ENCODE measurements around the gene GATA2. TPM values are rescaled to one million over a fixed set of nuclear protein-coding genes. Genes with fewer than 3 reads are reported as not detected.

GATA2 gene
- polyA plus RNA-seq, 4 donors = 0.67 to 15.2 (median 1.1) TPM

- Histone ChIP-seq H3K36me3 (ENCODE audit: control insufficient read depth in 3 of 3, insufficient read depth in 2 of 3, low read depth in 1 of 3, low read length in 3 of 3) (peaks cover 0 to 3% (median 0%) of the 10 kb centered on the region in 3 donors), H3K4me1 (ENCODE audit: control insufficient read depth in 3 of 3, insufficient read depth in 2 of 3, low read depth in 1 of 3, low read length in 2 of 3) (peaks cover 0 to 25% (median 7%) of the 10 kb centered on the region in 3 donors), H3K27ac (ENCODE audit: low read depth in 1 of 3, low read length in 2 of 3) (peak overlapping the region in 2 of 3 donors; percentile 48 to 51), H3K4me3 (ENCODE audit: low read depth in 1 of 3, low read length in 3 of 3) (no peak overlapping the region), H3K27me3 (ENCODE audit: control insufficient read depth in 3 of 3, insufficient read depth in 3 of 3, low read length in 3 of 3) (peaks cover 25 to 99% (median 57%) of the 10 kb centered on the region in 3 donors), H3K9me3 (ENCODE audit: control insufficient read depth in 2 of 2, insufficient read depth in 1 of 2, low read depth in 1 of 2, low read length in 1 of 2) (no peaks in the 10 kb centered on the region)
- DNase-seq = peak in 1 of 2 donors; percentile 40
- 6 to 11% (median 7%) methylated on average over 24 to 26 of the region's 26 CpGs for WGBS, 3 donors
- FAIRE-seq = no peak
Observed at GRCh38 chr3:128483657-128484403, 9.2 kb downstream of the GATA2 start.

DNA sequence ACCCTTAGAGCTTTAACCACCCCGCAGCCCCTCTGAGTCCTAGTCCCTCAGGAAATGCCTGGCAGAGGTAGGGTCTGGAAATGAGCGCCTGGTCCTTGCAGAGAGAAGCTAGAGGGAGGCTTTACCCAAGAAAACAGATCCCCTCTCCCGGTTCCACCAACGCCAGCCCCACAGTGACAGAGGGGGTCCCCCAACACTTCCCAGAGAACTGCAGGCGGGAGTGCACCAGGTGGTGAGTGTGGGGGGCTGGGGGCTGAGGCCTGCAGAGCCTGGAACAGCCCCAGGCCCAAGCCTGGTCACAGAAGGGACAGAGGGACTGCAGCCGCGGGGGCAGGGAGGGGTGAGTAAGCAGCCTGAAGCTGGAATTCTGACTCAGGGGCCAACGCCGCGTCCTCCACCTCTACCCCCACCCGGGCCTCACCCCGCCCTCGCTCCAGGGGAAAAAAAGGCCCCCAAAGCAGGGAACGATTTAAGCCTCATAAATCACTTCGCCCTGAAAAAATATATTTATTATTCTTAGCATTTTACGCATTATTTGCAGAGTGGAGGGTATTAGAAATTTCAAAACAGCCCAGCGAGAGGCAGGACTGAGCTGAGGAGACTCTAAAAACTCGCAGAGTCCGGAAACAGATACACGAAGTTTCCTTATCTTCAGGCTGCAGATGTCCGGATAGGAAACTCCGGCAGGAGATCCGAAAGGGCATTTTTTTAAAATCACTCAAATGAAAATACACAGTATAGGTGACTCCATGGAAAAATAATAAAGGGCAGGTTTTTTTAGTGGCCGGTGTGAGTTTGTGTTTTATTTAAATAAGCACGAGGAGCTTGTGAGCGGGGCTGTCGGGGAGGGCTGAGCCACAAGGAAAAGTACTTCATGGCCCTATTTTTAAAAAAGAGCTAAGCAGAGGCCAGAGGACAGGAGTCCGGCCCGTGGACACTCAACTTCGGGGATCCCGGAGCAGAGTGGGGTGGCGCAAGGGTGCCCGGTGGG, 10.0 kb downstream of the GATA2 start:
- FAIRE-seq = no peak
- Histone ChIP-seq H3K27me3 (ENCODE audit: control insufficient read depth in 3 of 3, insufficient read depth in 3 of 3, low read length in 3 of 3) (peaks cover 23 to 97% (median 49%) of the 10 kb centered on the region in 3 donors), H3K9me3 (ENCODE audit: control insufficient read depth in 2 of 2, insufficient read depth in 1 of 2, low read depth in 1 of 2, low read length in 1 of 2) (no peaks in the 10 kb centered on the region), H3K4me1 (ENCODE audit: control insufficient read depth in 3 of 3, insufficient read depth in 2 of 3, low read depth in 1 of 3, low read length in 2 of 3) (peaks cover 0 to 17% (median 5%) of the 10 kb centered on the region in 3 donors), H3K27ac (ENCODE audit: low read depth in 1 of 3, low read length in 2 of 3) (peak overlapping the region in 2 of 3 donors; percentile 48 to 51), H3K4me3 (ENCODE audit: low read depth in 1 of 3, low read length in 3 of 3) (no peak overlapping the region), H3K36me3 (ENCODE audit: control insufficient read depth in 3 of 3, insufficient read depth in 2 of 3, low read depth in 1 of 3, low read length in 3 of 3) (peaks cover 0 to 3% (median 0%) of the 10 kb centered on the region in 3 donors)
- WGBS, 3 donors = 6 to 12% (median 6%) methylated on average over 32 to 33 of the region's 33 CpGs
- DNase-seq = peak in 1 of 2 donors; percentile 20

- Histone ChIP-seq H3K4me1 (ENCODE audit: control insufficient read depth in 3 of 3, insufficient read depth in 2 of 3, low read depth in 1 of 3, low read length in 2 of 3) (peaks cover 0 to 13% (median 1%) of the 10 kb centered on the region in 3 donors), H3K36me3 (ENCODE audit: control insufficient read depth in 3 of 3, insufficient read depth in 2 of 3, low read depth in 1 of 3, low read length in 3 of 3) (peaks cover 0 to 3% (median 0%) of the 10 kb centered on the region in 3 donors), H3K27me3 (ENCODE audit: control insufficient read depth in 3 of 3, insufficient read depth in 3 of 3, low read length in 3 of 3) (peaks cover 15 to 97% (median 45%) of the 10 kb centered on the region in 3 donors), H3K9me3 (ENCODE audit: control insufficient read depth in 2 of 2, insufficient read depth in 1 of 2, low read depth in 1 of 2, low read length in 1 of 2) (no peaks in the 10 kb centered on the region), H3K4me3 (ENCODE audit: low read depth in 1 of 3, low read length in 3 of 3) (no peak overlapping the region), H3K27ac (ENCODE audit: low read depth in 1 of 3, low read length in 2 of 3) (no peak overlapping the region)
- WGBS, 3 donors = 10 to 37% (median 29%) methylated on average over 11 of the region's 11 CpGs
- FAIRE-seq (no peak), DNase-seq (no peak)
Observed at GRCh38 chr3:128482175-128482574, 10.8 kb downstream of the GATA2 start.

DNA sequence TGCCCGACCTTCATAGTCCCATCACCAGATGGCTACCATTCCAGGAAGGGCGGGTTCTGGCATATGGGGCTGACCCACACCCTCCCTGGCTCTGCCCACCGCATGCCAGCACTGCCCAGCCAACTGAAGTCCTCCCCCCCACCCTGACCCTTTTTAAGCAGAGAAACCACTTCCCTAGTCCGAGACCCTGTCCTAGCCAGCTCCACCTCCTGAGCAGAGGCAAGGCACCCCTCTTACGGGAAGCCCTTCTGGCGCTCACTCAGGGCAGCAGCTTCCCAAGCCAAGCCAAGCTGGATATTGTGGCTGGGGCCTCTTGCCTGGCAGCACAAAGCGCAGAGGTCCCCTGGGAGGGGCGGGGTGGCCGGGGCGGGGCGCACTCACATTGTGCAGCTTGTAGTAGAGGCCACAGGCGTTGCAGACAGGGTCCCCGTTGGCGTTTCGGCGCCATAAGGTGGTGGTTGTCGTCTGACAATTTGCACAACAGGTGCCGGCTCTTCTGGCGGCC, 11.5 kb downstream of the GATA2 start:
- FAIRE-seq (no peak), DNase-seq (peak in 1 of 2 donors; percentile 16)
- H3K36me3 ChIP-seq (ENCODE audit: control insufficient read depth in 3 of 3, insufficient read depth in 2 of 3, low read depth in 1 of 3, low read length in 3 of 3) = peaks cover 0 to 3% (median 0%) of the 10 kb centered on the region in 3 donors
- no peak overlapping the region for H3K4me3 ChIP-seq (ENCODE audit: low read depth in 1 of 3, low read length in 3 of 3)
- H3K27me3 ChIP-seq (ENCODE audit: control insufficient read depth in 3 of 3, insufficient read depth in 3 of 3, low read length in 3 of 3) = peaks cover 10 to 97% (median 39%) of the 10 kb centered on the region in 3 donors
- WGBS, 3 donors = 13 to 33% (median 32%) methylated on average over 17 to 19 of the region's 19 CpGs
- no peaks in the 10 kb centered on the region for H3K9me3 ChIP-seq (ENCODE audit: control insufficient read depth in 2 of 2, insufficient read depth in 1 of 2, low read depth in 1 of 2, low read length in 1 of 2)
- H3K27ac ChIP-seq (ENCODE audit: low read depth in 1 of 3, low read length in 2 of 3) = no peak overlapping the region
- peaks cover 0 to 6% (median 0%) of the 10 kb centered on the region in 3 donors for H3K4me1 ChIP-seq (ENCODE audit: control insufficient read depth in 3 of 3, insufficient read depth in 2 of 3, low read depth in 1 of 3, low read length in 2 of 3)

DNA sequence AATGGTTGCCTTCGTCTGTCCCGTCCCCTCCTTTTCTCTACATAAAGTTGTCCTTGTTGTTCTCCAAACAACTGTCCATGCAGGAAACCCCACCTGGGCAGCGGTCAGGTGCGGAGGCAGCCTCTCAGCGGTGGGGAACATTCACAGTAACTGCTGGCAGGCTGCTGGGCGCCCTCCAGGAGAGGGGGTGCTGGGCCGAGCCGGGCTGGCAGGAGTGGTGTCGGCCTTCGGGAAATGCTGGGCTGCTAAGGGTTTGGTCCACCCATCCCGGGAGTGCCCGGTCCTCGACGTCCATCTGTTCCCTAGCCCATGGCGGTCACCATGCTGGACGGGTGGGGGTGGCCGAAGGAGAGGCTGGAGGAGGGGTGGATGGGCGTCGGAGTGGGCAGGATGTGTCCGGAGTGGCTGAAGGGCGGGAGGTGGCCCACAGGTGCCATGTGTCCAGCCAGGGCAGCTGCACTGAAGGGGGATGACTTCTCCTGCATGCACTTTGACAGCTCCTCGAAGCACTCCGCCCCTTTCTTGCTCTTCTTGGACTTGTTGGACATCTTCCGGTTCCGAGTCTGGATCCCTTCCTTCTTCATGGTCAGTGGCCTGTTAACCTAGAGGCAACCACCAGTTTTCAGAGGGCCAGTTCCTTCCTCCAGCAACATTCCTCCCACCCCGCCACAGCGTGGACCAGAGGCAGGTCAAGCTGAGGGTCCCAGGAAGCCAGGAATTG, 12.1 kb downstream of the GATA2 start:
- 53 to 64% (median 63%) methylated on average over 26 to 27 of the region's 27 CpGs for WGBS, 3 donors
- FAIRE-seq = no peak
- peaks cover 7 to 96% (median 39%) of the 10 kb centered on the region in 3 donors for H3K27me3 ChIP-seq (ENCODE audit: control insufficient read depth in 3 of 3, insufficient read depth in 3 of 3, low read length in 3 of 3)

DNA sequence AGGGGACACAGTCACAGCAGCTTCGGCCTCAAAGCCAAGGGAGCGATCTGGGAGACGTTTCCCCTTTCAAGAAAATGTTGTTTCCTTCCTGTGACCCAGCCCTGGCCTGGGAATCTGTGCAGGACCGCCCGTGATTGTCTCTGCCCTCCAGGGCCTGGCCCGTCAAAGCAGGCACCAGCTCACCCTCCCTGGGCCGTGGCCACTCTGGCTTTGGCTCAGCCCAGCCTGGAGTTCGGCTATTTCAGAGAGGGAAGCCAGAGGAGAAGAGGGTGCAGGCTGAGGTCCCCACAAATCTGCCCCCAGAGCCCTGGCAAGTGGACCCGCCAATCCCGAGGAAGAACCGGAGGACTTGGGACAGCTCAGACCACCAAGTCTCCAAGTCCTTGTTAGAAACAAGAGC, 12.7 kb downstream of the GATA2 start:
- Histone ChIP-seq H3K36me3 (ENCODE audit: control insufficient read depth in 3 of 3, insufficient read depth in 2 of 3, low read depth in 1 of 3, low read length in 3 of 3) (peaks cover 0 to 3% (median 0%) of the 10 kb centered on the region in 3 donors), H3K9me3 (ENCODE audit: control insufficient read depth in 2 of 2, insufficient read depth in 1 of 2, low read depth in 1 of 2, low read length in 1 of 2) (no peaks in the 10 kb centered on the region), H3K4me1 (ENCODE audit: control insufficient read depth in 3 of 3, insufficient read depth in 2 of 3, low read depth in 1 of 3, low read length in 2 of 3) (peaks cover 0 to 6% (median 0%) of the 10 kb centered on the region in 3 donors), H3K27ac (ENCODE audit: low read depth in 1 of 3, low read length in 2 of 3) (no peak overlapping the region), H3K27me3 (ENCODE audit: control insufficient read depth in 3 of 3, insufficient read depth in 3 of 3, low read length in 3 of 3) (peaks cover 5 to 96% (median 33%) of the 10 kb centered on the region in 3 donors), H3K4me3 (ENCODE audit: low read depth in 1 of 3, low read length in 3 of 3) (no peak overlapping the region)
- FAIRE-seq = no peak
- DNase-seq = no peak
- 50 to 56% (median 55%) methylated on average over 11 of the region's 11 CpGs for WGBS, 3 donors

More for the DNA sequence above, 12.1 kb downstream of the GATA2 start:
- H3K27ac ChIP-seq (ENCODE audit: low read depth in 1 of 3, low read length in 2 of 3) = no peak overlapping the region
- DNase-seq = no peak
- H3K4me3 ChIP-seq (ENCODE audit: low read depth in 1 of 3, low read length in 3 of 3) = no peak overlapping the region
- no peaks in the 10 kb centered on the region for H3K9me3 ChIP-seq (ENCODE audit: control insufficient read depth in 2 of 2, insufficient read depth in 1 of 2, low read depth in 1 of 2, low read length in 1 of 2)
- H3K36me3 ChIP-seq (ENCODE audit: control insufficient read depth in 3 of 3, insufficient read depth in 2 of 3, low read depth in 1 of 3, low read length in 3 of 3) = peaks cover 0 to 3% (median 0%) of the 10 kb centered on the region in 3 donors
- H3K4me1 ChIP-seq (ENCODE audit: control insufficient read depth in 3 of 3, insufficient read depth in 2 of 3, low read depth in 1 of 3, low read length in 2 of 3) = peaks cover 0 to 6% (median 0%) of the 10 kb centered on the region in 3 donors

GRCh38 chr3:128479558-128480086, 13.4 kb downstream of the GATA2 start:
- DNase-seq (no peak), FAIRE-seq (no peak)
- Histone ChIP-seq H3K4me3 (ENCODE audit: low read depth in 1 of 3, low read length in 3 of 3) (no peak overlapping the region), H3K9me3 (ENCODE audit: control insufficient read depth in 2 of 2, insufficient read depth in 1 of 2, low read depth in 1 of 2, low read length in 1 of 2) (no peaks in the 10 kb centered on the region), H3K4me1 (ENCODE audit: control insufficient read depth in 3 of 3, insufficient read depth in 2 of 3, low read depth in 1 of 3, low read length in 2 of 3) (peaks cover 0 to 6% (median 0%) of the 10 kb centered on the region in 3 donors), H3K27ac (ENCODE audit: low read depth in 1 of 3, low read length in 2 of 3) (no peak overlapping the region), H3K36me3 (ENCODE audit: control insufficient read depth in 3 of 3, insufficient read depth in 2 of 3, low read depth in 1 of 3, low read length in 3 of 3) (no peaks in the 10 kb centered on the region), H3K27me3 (ENCODE audit: control insufficient read depth in 3 of 3, insufficient read depth in 3 of 3, low read length in 3 of 3) (peaks cover under 1 to 92% (median 27%) of the 10 kb centered on the region in 3 donors)
- WGBS, 3 donors = 65 to 69% (median 68%) methylated on average over 10 of the region's 10 CpGs
